HAP-1 (cell line): ENCODE results near the gene CD320.
A peak's percentile ranks its signal among the peaks of the same experiment; 100 is the strongest.

ENCODE experiments used
- DNase-seq, 2 experiments: peaks; one replicate each; pipeline ENCODE4 v3.0.0-alpha.2; 2016 to 2020; ENCODE audit warnings: low spot score in 2 of 2
- H3K27me3 ChIP-seq: fragments of 250-450 bp; sonication (Bioruptor Pico); 2 replicates; pipeline ENCODE4 v1.5.1; 2020; ENCODE audit warnings: low read depth, mild to moderate bottlenecking, moderate library complexity
- H3K36me3 ChIP-seq: fragments of 250-450 bp; sonication (Bioruptor Pico); replicated peaks from 2 replicates; pipeline ENCODE4 v1.5.1; 2020; ENCODE audit warnings: mild to moderate bottlenecking
- H3K4me1 ChIP-seq: fragments of 250-450 bp; sonication (Bioruptor Pico); 2 replicates; pipeline ENCODE4 v1.5.1; 2020; ENCODE audit warnings: mild to moderate bottlenecking
- H3K4me3 ChIP-seq: fragments of 250-450 bp; sonication (Bioruptor Pico); 2 replicates; pipeline ENCODE4 v1.5.1; 2020; ENCODE audit warnings: mild to moderate bottlenecking, moderate library complexity
- H3K9me3 ChIP-seq: fragments of 250-450 bp; sonication (Bioruptor Pico); 2 replicates; pipeline ENCODE4 v1.5.1; 2020; ENCODE audit warnings: mild to moderate bottlenecking, moderate library complexity
- in situ Hi-C: fragments of 300-500 bp; cut with MboI; formaldehyde crosslinking; loops from 3 replicates; pipeline ENCODE4 v1.14.3; 2020; ENCODE audit warnings: low sequenced_read_pairs, inconsistent platforms, mixed read lengths

The CD320 gene

GRCh38 chr19:8337728-8338127 is 29.6 kb upstream of the CD320 start:
- DNase-seq, result no peak
- in situ Hi-C loops, result no loop called here
- Histone ChIP-seq H3K27me3 (peaks cover 17% of the 10 kb centered on the region), H3K36me3 (no peaks in the 10 kb centered on the region), H3K9me3 (no peaks in the 10 kb centered on the region), H3K4me1 (no peaks in the 10 kb centered on the region; the same call in 1 of the 2 replicates), H3K4me3 (no peak overlapping the region)

- no peak for DNase-seq
- Histone ChIP-seq H3K36me3 (no peaks in the 10 kb centered on the region), H3K27me3 (peaks cover 17% of the 10 kb centered on the region), H3K4me1 (no peaks in the 10 kb centered on the region), H3K4me3 (no peak overlapping the region), H3K9me3 (no peaks in the 10 kb centered on the region)
- in situ Hi-C loops, result no loop called here
Observed at GRCh38 chr19:8336660-8337059, 28.5 kb upstream of the CD320 start.

GRCh38 chr19:8336072-8336569 is 28.0 kb upstream of the CD320 start:
- in situ Hi-C loops, result no loop called here
- Histone ChIP-seq H3K36me3 (no peaks in the 10 kb centered on the region), H3K27me3 (peaks cover 17% of the 10 kb centered on the region), H3K4me1 (no peaks in the 10 kb centered on the region), H3K9me3 (no peaks in the 10 kb centered on the region), H3K4me3 (no peak overlapping the region)
- DNase-seq, result no peak

DNA sequence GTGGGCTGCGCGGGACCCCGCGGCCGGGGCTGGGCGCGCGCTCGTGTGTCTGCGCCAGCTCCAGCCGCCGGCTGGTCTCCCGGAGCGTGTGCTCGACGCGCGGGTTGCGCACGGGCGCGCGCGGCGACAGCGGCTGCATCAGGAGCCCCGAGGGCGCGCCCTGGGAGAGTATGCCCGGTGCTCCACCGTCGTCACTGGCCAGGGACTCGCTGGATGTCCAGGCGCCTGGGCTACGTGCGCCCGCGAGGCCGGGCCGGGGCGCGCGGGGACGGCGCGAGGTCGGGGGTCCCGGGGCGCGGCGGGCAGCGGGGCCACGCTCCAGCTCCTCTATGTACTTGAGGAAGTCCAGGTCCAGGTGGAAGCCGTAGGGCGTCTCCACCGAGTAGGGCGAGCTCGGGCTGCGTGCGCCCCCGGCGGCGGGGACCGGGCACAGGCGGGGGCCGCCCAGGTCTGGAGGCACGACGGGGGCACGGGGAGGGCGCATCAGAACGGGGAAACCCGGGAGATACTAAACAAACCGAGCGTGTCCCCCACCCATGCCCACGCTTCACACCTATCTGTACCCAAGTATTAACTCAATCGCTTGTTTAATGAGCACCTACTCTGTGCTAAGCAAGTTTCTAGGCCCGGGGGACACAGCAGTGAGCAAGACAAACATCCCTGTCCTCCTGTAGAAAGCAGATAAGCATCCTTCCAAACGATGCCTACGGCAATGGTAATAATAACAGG is 27.3 kb upstream of the CD320 start:
- peaks cover 17% of the 10 kb centered on the region for H3K27me3 ChIP-seq
- no peaks in the 10 kb centered on the region for H3K4me1 ChIP-seq
- DNase-seq, result no peak
- H3K4me3 ChIP-seq, result no peak overlapping the region
- H3K9me3 ChIP-seq, result no peaks in the 10 kb centered on the region
- H3K36me3 ChIP-seq, result no peaks in the 10 kb centered on the region
- in situ Hi-C loops, result no loop called here

- peak overlapping the region; percentile 21 for H3K4me3 ChIP-seq
- H3K36me3 ChIP-seq, result no peaks in the 10 kb centered on the region
- no peaks in the 10 kb centered on the region for H3K9me3 ChIP-seq
- in situ Hi-C loops, result no loop called here
- H3K27me3 ChIP-seq, result peaks cover 17% of the 10 kb centered on the region
- DNase-seq, result peak; percentile 41 to 70
- H3K4me1 ChIP-seq, result no peaks in the 10 kb centered on the region
Observed at GRCh38 chr19:8334458-8335342, 26.5 kb upstream of the CD320 start.

DNA sequence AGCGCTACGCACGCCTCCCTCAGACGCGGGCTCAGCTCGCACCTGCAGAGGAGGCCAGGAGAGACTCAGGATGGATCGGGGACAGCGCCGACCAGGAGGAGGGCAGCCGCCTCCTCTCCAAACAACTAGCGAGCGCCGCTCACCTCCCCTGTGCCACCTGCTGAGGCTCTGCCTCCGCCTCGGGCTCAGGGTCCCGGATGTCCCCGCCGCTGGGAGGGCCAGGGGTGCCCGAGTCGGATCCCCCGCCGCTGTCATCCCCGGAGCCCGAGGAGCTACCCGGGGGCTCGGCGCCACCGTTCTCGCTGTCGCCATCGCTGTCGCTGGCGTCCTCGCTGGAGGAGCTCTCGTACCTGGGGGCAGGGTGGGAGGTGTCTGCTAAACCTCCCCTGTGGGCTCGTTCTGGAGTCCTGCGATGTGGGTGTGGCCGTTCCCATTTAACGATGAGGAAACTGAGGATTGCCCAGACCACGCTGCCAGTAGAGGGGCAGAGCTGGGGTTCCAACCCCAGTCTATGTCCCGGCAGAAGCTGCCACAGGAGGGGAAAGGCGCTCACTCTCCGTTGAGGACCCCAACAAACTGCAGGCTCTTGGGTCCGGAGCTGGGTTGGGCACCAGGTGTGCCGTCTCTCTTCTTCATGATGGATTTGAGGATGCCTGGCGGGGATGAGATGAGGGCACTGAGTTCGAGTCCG is 25.8 kb upstream of the CD320 start:
- H3K4me3 ChIP-seq, result peak overlapping the region; percentile 21
- in situ Hi-C loops, result no loop called here
- H3K9me3 ChIP-seq, result no peaks in the 10 kb centered on the region
- no peaks in the 10 kb centered on the region for H3K36me3 ChIP-seq
- peak in 1 of 2 experiments; percentile 18 for DNase-seq
- peaks cover 17% of the 10 kb centered on the region for H3K27me3 ChIP-seq
- H3K4me1 ChIP-seq, result no peaks in the 10 kb centered on the region

- H3K4me3 ChIP-seq, result no peak overlapping the region; the same call in 1 of the 2 replicates
- no peaks in the 10 kb centered on the region for H3K9me3 ChIP-seq
- in situ Hi-C loops, result no loop called here
- peaks cover 17% of the 10 kb centered on the region for H3K27me3 ChIP-seq
- no peaks in the 10 kb centered on the region for H3K36me3 ChIP-seq
- DNase-seq, result no peak
- no peaks in the 10 kb centered on the region for H3K4me1 ChIP-seq
Observed at GRCh38 chr19:8332976-8333766, 25.0 kb upstream of the CD320 start.

DNA sequence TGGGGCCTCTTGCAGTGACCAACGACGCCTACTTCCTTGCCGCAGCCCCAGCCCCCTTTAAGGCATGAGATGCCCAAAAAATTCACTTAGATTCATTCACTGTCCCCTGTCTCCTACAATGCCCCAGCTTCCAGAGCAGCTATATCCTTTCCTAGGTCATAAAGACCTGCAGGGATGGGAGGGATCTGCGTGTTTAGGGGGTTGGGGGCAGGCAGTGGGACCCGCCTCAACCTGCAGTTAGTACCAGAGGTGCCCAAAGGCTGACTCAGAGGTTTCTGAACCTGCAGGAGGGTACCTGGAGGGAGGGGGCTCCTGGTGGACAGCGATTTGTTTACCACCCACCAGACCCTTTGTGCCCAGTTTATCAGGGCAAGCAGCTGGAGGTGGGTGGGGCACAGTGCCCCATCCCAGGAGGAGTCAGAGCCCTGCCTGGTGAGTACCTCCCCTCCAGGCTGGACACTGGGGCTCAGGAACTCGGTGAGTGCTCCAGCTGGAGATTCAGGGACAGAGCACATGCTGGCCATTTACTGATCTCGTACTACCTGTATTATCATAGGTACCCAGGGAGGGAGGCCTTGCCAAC is 23.2 kb upstream of the CD320 start:
- Histone ChIP-seq H3K27me3 (peaks cover 17% of the 10 kb centered on the region), H3K9me3 (no peaks in the 10 kb centered on the region), H3K4me1 (no peaks in the 10 kb centered on the region), H3K36me3 (no peaks in the 10 kb centered on the region), H3K4me3 (no peak overlapping the region)
- DNase-seq, result no peak
- in situ Hi-C loops, result no loop called here

GRCh38 chr19:8329996-8330395 is 21.8 kb upstream of the CD320 start:
- H3K27me3 ChIP-seq, result peaks cover 17% of the 10 kb centered on the region
- no peaks in the 10 kb centered on the region for H3K4me1 ChIP-seq
- in situ Hi-C loops, result no loop called here
- no peak for DNase-seq
- H3K36me3 ChIP-seq, result no peaks in the 10 kb centered on the region
- H3K9me3 ChIP-seq, result no peaks in the 10 kb centered on the region
- no peak overlapping the region for H3K4me3 ChIP-seq

DNA sequence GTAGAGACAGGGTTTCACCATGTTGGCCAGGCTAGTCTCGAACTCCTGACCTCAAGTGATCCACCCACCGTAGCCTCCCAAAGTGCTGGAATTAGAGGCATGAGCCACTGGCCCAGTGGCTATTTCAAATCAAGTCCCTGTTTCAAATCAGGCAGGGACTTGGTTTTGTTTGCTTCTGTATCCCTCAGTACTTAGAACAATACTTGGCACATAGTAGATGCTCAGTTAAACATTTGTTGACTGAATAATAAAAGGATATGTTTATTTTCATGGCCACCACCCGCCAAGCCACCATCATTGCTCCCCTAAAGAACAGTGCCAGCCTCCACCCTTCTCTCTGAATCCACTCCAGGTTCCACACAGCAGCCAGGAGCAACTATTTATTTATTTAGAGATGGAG is 17.3 kb upstream of the CD320 start:
- Histone ChIP-seq H3K9me3 (no peaks in the 10 kb centered on the region), H3K4me1 (peaks cover 13% of the 10 kb centered on the region), H3K27me3 (no peaks in the 10 kb centered on the region), H3K4me3 (no peak overlapping the region), H3K36me3 (peaks cover 37% of the 10 kb centered on the region)
- no peak for DNase-seq
- in situ Hi-C loops, result no loop called here

GRCh38 chr19:8324186-8325050 is 16.3 kb upstream of the CD320 start:
- in situ Hi-C loops, result no loop called here

GRCh38 chr19:8323781-8324185 is 15.6 kb upstream of the CD320 start:
- H3K36me3 ChIP-seq, result peaks cover 39% of the 10 kb centered on the region
- in situ Hi-C loops, result no loop called here
- H3K27me3 ChIP-seq, result no peaks in the 10 kb centered on the region
- H3K9me3 ChIP-seq, result no peaks in the 10 kb centered on the region
- no peak for DNase-seq
- no peak overlapping the region; the same call in 1 of the 2 replicates for H3K4me3 ChIP-seq
- H3K4me1 ChIP-seq, result peaks cover 23% of the 10 kb centered on the region

More at GRCh38 chr19:8324186-8325050, 16.3 kb upstream of the CD320 start:
- peaks cover 23% of the 10 kb centered on the region for H3K4me1 ChIP-seq
- H3K4me3 ChIP-seq, result no peak overlapping the region
- DNase-seq, result peak in 1 of 2 experiments; percentile 47
- H3K27me3 ChIP-seq, result no peaks in the 10 kb centered on the region
- peaks cover 37% of the 10 kb centered on the region for H3K36me3 ChIP-seq
- H3K9me3 ChIP-seq, result no peaks in the 10 kb centered on the region
